SIG-M5 treated with dmso at 0.1 percent for 504 hours (cell line): Measurements from ENCODE around the gene SH3PXD2A.
"Not testable (repeated sequence)": the region's sequence is repeated elsewhere in the genome, so short reads cannot be mapped to it uniquely, and the experiment has no call there.

Experiments
- DNase-seq: peaks from one replicate; lab custom pipeline; 2025; ENCODE audit not compliant: unreplicated experiment; lab: John Stamatoyannopoulos, UW

The SH3PXD2A gene

DNA sequence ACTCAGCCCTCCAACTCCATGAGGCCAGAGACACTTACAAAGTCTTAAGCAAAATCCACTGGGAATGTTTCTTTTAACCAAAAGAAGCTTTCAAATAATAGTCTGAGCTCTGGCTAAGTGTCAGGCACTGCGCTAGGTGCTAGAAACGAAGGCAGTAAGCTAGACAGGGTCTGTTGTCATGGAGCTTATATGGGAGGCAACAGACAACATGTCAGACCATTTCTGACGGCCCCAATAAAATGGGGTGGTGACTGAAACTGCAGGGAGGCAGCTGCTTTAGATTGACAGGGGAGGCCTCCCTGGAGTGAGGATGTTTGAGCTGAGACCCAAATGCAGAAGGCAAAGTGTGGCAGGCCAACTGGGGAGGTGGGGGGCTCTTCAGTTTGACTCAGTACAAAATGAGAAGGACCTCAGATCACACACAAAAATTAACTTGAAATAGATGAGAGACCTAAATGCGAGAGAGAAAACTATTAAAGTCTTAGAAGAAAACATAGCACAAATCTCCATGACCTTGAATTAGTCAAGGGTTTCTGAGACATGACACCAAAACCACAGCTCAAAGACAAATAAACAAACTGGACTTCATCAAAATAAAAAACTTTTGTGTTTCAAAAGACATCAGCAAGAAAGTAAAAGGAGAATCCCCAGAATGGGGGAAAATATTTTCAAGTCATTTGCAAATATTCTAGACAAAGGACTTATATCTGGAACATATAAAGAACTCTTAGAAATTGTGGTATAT lies 40.6 kb downstream of the SH3PXD2A start:
- DNase-seq, result no peak

DNA sequence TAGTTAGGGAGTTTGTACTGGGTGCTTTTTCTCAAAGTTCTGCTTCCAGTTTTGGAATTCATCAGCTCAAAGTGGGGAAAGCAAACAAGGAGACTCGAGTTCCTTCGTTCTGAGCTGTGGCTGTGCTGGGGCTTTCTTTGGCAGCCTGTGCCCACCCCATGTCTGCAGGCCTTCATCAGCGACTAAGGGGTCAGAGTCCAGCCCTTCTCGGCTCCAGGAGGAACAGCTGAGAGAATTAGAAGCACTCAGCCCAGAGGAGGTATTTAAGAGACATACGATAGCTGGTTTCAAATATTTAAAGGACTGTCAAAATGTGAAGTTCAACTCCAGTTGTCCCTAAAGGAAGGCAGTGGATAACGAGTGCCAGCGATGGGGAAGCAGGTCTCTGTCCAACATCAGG lies 41.3 kb downstream of the SH3PXD2A start:
- DNase-seq, result no peak

DNA sequence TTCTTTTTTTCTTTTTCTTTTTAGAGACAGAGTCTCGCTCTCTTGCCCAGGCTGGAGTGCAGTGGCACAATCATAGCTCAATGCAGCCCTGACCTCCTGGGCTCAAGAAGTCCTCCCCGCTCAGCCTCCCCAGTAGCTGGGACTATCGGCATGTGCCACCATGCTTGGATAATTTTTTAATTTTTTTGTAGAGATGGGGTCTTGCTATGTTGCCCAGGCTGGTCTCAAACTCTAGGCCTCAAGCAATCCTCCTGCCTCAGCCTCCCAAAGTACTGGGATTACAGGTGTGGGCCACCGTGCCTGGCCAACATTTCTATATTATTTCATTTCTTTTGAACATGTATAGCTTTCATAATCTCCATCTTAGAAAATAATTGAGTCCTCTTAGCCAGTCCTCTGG lies 42.1 kb downstream of the SH3PXD2A start:
- DNase-seq, result not testable (repeated sequence)

DNA sequence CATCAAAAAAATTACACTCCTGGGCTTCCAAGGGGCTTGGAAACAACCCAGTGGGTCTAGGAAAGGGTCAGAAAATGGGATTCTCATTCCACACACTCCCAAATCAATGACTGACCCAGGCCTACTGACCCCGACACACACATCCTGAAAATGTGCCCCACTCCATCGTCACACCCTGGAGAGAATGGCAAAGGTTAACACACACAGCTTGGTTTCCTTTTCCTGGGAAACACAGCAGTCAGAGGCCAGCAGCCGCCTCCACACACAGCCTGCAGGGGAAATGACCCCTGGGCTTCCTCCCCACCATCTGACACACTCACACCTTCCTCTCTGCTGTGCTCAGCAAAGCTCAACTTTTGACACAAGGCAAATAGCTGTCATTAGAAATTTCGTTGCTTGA lies 42.9 kb downstream of the SH3PXD2A start:
- DNase-seq, result no peak

DNA sequence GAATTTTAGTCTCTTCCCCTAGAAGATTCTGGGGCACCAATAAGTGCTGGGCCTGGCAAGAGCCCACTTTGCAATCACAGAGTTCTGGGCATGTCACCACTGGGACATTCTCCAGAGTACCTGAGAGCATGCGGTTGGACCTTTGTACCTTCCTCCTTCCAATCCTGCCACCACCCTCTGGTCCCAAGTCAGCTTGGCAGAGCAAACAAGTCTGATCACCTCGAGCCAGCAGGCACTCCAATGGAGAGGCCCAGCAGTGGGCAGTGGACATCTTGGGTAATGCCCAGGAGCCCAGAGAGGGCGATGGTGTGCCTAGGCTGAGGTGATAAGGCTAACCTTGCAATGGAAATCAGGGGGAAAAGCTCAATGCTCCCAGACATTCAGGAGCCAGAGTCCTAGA lies 43.4 kb downstream of the SH3PXD2A start:
- no peak for DNase-seq

DNA sequence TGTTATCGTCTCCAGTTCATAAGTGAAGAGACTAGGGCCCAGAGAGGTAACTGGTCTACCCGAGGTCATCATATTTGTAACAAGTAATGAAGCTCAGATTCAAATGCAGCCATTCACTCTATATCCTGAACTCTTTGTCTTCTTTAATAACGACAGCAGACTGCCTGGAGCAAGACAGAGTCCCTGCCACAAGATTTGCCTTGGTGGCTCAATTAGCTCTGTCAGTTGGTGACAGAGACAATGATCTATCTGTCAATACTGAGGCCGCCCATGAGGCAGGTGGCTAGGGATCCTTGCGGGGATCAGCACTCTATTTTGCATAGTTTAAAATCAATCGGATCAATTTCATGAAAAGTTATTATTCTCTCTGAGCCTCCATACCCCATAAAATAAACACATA lies 43.9 kb downstream of the SH3PXD2A start:
- DNase-seq, result no peak

DNA sequence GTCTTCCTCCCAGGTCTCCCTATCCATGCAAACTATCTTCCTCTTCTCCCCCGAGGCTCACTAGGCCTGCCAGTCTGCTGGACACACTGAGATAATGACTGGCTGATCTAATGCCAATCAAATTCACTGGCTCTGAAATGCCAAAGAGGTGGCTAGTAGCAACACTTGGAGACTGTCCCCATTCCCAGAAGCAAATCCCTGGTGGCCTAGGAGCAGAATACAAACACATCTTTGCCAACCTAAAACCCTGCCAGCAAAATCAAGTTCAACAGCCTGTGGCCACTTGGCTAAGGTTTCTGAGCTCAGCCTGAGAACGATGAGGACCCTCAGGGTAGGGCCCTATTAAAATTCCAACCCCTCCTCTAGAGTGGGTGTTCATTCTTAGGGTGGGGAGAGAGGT lies 46.6 kb downstream of the SH3PXD2A start:
- DNase-seq, result no peak

DNA sequence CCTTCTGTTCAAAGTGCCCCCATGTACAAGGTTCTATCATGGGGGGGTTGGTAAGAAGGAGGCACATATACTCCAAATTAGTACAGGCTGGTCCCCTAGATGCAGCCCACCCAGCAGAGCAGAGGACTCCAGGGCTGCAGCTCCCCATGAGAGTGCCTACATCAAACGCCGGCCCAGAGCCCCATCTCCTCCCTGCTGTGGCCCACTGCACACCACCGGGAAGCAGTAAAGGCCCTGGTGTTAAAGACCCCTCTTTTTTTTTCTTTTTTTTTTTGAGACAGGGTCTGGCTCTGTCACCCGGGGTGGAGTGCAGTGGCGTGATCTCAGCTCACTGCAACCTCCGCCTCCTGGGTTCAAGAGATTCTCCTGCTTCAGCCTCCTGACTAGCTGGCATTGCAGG lies 47.4 kb downstream of the SH3PXD2A start:
- DNase-seq, result no peak

DNA sequence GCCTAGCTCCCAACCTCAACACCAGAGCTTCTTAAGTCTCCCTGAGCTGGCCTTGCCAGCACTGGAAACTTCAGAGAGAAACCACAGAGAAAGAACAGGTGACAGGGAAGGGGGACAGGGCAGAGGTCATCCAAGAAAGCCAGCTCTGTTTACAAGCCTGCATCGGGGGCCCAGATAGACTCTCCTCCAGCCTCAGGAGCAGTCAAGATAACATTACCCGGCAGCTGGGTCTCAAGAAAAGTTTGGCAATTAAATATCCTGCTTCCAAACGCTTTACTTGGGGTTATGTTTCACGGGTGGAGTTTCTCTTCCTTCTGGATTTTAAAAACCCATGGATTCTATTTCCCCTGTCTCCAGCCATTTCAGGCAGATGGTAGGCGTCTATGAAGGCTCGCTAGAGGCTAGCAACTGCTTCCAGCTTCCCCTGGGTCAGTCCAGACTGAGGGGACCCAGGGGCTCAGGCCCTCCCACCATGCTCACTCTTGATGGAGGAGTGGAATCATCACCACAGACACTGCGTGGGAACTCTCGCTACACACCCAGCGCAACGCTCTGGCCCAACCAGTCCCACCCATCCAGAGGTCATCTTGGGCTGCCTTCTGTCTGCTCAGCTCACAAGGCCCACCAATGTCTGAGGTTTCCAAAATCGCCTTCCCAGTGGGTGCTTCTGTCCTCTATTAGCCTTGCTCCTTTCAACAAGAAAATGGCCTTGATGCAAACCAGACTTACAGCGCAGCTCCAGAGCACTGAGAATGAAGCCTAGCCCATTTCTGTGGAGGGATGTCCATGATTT lies 48.8 kb downstream of the SH3PXD2A start:
- DNase-seq, result no peak

DNA sequence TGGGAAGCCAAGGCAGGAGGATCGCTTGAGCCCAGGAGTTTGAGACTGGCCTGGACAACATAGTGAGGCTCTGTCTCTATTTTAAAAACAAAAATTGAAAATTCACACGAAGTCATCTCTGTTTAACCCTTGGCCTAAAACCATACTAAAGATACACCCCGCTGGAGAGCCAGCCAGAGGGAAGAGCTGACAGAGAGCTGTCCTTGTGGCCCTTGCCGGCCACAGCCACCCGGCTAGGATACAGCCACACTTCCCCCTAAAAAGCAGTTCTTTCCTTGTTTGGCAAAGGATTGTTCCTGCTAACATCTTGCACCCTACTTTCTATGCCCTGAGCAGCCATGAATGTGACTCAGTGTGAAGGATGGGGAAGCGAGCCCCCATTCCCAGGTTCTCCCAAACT lies 49.6 kb downstream of the SH3PXD2A start:
- DNase-seq, result no peak

DNA sequence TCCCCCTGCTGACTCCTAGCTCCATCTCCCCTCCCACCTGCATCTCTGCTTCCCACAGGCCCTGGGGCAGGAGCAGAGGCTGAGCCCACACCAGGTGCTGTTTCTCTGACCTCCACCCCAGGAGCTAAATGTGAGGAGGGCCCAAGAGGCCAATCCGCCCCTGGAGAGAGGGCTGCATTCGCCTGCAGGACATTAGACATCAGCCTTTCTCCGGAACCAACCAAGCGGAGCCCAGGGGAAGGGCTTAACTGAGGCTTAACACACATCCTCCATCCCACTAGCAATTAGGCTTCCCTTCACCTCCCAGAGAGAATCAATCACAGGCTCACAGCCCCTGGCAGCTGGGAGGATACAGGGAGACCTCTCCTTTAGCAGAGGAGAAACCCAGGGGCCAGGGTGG lies 50.5 kb downstream of the SH3PXD2A start:
- DNase-seq, result no peak

DNA sequence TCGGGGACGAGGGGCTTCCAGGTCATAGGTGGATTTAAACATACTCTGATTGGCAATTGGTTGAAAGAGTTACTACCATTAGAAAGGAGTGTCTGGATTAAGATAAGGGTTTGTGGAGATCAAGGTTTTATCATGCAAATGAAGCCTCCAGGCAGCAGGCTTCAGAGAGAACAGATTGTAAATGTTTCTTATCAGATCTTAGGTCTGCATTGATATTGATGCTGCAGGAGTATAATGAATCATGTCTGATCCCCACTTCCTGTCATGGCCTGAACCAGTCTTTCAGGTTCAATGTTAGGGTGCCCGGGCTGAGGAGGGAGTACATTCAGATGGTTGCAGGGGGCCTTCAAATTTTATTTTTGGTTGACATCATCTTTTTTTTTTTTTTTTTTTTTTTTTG lies 51.4 kb downstream of the SH3PXD2A start:
- no peak for DNase-seq

DNA sequence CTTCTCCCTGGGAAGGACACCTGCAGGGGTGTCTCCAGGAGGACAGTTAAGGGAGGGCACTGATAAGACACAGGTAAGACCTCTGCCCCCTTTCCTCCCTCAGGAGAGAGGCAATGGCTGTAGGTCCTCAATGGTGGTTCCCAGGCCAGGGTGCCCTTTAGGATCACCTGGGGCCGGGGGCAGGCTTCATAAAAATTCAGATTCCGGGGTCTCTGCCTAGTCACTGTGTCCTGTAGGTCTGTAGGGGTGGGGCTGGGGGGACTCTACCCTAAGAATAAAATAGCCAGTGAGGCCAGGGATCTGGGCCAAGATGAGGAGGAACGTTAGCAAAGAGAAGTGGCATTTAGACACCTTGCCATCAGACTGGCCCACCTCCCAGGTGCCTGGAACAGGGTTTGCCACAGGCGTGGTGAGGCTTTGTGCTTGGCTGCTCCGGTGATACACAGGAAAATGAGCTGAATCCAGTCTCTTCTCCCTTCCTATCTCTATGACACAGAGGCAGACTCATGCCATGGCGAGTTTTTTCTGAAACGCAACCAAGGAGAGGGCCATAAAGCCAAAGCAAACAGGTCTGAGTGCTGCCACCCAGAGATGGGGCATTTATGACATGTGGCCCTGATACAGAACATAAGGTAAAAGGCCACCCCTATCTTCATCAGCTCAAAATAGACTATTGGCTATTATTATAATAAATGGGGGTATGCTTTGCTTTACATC lies 52.6 kb downstream of the SH3PXD2A start:
- no peak for DNase-seq

DNA sequence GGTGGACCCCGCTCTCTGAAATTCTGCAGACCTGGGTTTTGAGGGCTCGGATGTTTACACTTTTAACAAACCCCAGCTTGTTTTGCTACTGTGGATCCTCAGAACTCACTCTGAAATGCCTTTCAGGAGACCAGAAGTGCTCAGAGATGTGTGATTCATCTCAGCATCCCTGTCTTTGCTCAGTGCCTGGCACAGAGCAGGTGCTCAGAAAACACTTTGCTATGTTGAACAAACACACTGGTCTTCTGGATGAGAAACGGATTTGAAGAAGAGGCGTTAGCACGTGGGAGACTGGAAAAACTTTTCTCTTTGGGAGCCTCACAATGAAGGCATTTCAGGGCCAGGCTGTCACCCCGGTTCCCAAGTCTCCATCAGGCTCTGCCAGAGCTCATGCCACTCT lies 53.3 kb downstream of the SH3PXD2A start:
- DNase-seq, result no peak

DNA sequence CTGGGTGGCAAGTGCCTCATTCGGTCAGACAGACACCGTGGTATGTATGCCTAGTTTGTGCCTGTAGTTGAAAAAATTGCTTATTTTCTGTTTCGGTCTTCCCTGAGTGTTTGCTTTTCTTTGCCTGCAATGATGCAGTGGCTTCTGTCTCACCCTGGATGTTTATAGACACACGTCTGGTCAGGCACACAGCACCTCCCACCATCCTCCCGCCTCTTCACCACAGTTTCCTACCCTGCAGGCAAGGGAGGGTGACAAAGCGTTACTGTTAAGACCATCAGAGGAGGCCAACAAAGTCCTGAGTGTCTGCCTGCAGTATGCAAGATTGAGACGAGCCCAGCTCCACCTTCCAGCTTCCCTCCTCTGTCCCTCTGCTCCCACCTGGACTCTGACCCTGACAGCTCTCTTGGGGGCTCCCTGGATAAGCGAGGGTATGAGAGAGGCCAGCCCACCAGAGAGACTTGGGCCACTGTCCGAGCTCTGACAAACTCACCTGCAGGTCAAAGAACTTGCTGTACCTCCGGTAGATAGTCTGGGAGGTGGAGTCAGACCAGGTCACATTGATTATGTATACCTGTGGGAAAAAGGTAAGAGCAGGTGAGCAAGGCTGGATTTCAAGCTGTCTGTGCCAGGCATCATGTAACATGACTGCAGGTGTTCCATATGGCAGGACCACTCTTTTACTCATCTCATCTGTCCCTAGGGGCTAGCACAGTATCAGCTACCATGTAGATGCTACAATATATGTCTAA lies 54.4 kb downstream of the SH3PXD2A start:
- DNase-seq, result no peak

DNA sequence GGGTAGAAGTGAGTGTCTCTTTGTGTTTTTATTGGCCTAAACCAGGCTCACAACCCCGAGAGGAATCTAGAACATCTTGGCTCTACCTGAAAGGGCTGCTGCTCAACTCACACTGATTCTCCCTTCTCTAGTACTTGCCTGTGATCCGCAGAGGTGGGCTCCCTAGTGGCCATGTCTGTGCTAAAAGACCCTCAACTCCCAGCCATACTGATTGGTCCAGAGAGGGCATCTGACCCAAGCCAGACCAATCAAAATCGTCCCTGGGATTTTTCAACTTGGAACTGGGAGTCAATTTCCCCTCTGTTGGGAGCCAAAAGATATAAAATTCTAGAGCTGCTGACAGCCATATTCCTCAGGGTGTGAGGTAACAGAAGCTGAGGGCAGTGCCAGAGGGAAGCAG lies 55.3 kb downstream of the SH3PXD2A start:
- no peak for DNase-seq

DNA sequence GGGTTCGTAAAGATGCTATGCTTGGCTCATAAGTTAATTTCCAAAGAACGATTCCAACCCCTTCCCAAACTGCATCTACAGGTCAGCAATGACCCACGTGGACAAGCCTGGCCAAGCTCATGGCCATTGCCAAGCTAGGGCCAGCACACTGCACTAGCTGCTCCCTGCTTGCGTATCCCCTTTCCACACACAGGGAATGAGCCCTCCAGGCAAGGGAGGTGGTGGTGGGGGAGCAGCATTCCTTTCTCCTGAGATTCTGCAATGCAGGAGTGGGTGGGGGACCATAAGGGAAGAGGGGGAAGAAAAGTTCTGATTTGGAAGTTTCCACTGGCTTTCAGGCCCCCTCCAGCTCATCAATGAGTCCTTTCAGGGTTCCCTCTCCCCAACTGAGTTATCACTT lies 56.0 kb downstream of the SH3PXD2A start:
- no peak for DNase-seq

DNA sequence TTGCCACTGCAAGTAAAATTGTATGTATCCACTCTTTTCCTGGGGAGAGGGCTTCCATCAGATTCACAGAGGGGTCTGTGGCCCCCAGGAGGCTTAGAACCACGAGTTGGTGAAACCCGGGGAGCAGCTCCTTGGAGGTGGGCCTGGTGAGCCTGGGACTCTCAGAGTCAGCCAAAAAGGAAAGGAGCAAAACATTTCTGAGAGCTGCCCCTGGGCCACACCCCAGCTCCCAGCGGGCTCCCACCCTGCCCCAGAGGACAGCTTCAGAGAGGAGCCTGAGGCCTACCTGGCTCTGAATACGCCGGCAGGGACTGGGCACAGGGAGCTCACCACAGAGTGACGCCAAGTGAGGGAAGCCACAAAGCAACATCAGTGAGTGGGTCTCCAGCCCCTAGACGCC lies 56.9 kb downstream of the SH3PXD2A start:
- DNase-seq, result no peak

DNA sequence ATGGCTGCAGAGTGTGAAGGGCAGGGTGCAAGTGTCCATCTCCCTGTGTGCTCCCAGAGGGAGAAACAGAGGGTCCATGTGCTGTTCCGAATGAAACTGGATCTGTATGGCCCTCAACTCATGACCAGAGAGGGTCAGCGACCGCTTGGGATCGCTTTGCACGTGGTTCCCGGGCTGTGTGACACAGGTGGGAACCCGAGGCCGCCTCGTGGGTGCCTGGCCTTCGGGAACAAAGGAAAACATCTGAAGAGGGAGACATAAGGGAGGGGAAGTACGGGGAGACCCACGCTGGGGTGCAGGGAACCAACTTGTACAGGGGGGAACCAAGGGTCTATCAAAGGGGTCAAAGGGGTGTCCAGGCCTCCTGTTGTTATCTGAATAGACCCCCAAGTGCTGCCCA lies 57.5 kb downstream of the SH3PXD2A start:
- DNase-seq, result no peak

DNA sequence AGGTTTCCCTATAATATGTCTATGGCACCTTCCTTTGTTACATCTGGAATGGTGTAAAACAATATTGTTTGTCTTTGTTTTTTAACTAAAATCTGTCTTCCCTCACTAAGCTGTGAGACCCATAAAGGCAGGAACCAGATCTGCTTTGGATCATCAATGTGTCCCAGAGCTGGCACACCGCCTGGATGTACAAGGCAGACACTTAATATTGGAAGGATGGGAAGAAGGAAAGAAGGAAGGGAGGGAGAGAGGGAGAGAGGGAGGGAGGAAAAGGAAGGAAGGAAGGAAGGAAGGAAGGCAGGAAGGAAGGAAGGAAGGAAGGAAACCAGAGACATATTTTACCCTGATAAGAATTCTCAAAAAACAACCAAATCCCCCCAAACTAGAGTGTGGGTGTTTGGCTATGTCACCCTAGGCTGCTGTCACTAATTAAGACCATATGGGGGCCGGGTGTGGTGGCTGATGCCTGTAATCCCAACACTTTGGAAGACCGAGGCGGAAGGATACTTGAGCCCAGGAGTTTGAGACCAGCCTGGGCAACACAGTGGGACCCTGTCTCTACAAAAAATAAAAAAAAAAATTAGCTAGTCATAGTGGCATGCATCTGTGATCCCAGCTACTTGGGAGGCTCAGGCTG lies 59.6 kb downstream of the SH3PXD2A start:
- DNase-seq, result no peak

DNA sequence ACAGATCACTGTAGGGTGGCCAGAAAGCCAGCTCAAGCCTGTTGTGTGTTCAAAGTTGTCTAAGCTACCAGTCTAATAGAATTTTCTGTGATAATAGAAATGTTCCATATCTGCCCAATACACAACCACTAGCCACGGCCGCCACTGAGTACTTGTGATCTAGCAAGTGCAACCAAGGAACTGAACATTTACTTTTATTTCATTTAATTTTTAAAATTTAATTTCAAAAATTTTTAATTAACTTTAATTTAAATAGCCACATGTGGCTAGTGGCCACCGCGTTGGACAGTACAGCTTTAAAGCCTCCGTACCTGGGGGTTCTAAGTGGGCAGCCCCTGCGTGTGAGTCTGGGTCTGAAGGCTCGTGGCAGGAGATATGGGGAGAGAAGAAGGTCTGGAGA lies 60.4 kb downstream of the SH3PXD2A start:
- no peak for DNase-seq
